ENCODE data around the gene DNAH1.

The DNAH1 gene

DNA sequence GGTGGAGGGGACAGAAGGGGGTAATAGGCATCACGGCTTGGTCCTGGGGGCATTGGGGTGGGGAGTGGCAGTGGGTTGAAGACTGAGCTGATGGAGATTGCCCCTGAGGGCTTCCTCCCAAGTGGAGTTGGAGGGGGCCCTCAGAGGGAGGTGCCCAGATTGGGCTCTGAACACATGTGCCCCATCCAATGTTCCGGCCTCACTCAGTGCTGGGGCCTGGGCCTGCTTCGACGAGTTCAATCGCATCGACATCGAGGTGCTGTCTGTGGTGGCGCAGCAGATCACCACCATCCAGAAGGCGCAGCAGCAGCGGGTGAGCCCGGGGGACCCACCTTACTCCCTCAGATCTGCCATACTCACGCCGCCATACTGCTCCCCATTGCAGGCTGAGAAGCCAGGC, 45.3 kb downstream of the DNAH1 start:
- no peak for DNase-seq

GRCh38 chr3:52361898-52362297, 45.8 kb downstream of the DNAH1 start:
- DNase-seq, result no peak

DNA sequence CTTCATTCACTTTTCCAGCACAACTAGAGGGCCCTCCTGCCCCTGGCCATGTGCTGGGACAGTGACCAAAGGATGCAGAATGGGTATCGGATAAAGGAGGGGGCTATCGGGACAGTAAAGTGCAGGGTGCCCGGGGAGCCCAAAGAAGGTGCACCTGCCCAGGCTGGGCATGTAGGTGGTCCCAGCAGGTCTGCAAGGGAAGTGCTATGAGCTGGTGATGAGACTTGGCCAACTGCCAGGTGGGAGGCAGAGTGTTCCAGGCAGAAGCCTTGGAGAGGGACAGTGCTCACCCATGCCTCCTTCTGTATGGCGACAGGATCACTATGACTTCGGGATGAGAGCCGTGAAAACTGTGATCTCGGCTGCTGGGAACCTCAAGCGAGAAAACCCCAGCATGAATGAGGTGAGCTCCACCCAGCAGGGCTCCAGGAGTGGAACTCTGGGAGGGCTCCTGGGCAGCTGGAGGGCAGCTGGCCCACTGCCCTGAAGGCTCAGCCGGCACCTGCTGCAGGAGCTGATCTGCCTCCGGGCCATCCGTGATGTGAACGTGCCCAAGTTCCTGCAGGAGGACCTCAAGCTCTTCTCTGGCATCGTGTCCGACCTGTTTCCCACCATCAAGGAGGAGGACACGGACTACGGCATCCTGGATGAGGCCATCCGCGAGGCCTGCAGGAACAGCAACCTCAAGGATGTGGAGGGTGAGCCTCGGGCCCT, 48.4 kb downstream of the DNAH1 start:
- DNase-seq, result no peak

- DNase-seq, result no peak
Measured at GRCh38 chr3:52366527-52366926, 50.4 kb downstream of the DNAH1 start.

DNA sequence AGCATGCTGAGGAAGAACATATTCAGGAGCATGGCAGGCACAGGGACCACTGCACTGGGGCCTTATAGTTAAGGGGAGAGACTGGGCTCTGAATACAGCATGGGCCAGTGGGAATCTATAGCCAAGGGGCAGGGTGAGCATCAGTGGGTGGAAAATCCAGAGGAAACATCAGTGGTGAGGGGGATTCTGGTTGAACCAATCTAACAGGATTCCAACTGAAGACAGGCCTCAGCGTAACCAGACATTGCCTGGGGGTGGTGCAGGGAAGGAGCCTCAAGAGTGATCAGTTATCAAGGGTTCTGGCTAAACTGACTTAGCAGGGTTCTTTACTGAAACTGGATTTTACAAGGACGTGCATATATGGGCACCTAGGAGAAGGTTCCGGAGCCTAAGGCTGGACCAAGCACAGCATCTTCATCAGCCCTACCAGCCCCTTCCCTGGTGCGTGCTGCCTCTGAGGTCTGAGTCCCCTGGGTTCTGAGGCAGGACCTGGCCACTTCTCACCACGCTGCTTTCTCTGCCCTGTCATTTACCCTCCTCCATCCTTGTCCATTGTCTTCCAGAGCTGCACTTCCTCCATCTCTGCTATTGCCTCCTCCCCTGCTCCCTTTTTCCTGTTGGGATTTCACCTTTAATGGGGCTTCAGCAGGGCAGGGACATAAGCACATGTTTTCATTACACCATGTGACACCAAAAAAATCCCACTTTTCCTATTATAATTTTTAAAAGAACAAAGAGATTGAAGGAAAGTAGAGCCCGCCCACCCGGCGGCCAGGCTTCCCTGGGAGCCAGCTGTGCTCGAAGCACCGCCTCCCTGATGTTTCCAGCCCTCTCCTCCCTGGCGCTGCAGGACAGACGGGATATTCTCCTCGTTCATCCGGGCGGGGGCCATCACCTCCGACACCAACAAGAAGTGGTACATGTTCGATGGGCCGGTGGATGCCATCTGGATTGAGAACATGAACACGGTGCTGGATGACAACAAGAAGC, 52.1 kb downstream of the DNAH1 start:
- DNase-seq, result no peak

- DNase-seq, result no peak
Measured at GRCh38 chr3:52370531-52370930, 54.4 kb downstream of the DNAH1 start.

- no peak for DNase-seq
Measured at GRCh38 chr3:52372822-52373504, 56.8 kb downstream of the DNAH1 start.

- DNase-seq, result no peak
Measured at GRCh38 chr3:52373676-52374075, 57.6 kb downstream of the DNAH1 start.

GRCh38 chr3:52374173-52374572, 58.1 kb downstream of the DNAH1 start:
- DNase-seq, result no peak

GRCh38 chr3:52379610-52380009, 63.5 kb downstream of the DNAH1 start:
- DNase-seq, result no peak

DNA sequence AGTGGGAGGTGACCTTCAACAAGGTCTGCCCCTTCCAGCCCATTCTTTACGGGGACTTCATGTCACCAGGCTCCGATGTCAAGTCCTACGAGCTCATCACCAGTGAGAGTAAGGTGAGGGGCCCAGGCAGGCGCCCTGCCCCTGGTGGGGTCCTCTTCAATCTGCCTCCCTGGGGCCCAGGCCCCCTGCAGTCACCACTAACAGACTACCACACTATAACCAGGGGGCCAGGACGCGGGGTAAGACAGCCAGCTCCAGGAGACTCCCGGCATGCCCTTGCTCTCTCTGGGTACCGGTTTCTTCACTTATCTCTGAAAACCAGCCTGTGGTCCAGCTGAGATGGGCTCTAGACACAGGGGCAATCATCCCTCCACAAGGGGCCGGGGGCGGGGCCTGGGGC, 63.9 kb downstream of the DNAH1 start:
- no peak for DNase-seq

DNA sequence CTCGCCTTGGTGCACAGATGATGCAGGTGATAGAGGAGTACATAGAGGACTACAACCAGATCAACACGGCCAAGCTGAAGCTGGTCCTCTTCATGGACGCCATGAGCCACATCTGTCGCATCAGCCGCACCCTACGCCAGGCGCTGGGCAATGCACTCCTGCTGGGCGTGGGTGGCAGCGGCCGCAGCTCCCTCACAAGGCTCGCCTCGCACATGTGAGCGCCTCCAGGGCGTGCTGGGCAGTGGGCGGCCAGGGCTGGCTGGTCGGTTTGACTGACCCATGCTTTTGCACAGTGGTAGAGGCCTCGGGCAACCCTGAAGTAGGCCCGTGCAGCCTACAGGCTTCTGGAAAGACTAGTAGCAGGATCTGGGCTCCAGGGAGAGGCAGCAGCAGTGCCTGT, 65.5 kb downstream of the DNAH1 start:
- no peak for DNase-seq

GRCh38 chr3:52383446-52383845, 67.3 kb downstream of the DNAH1 start:
- no peak for DNase-seq

GRCh38 chr3:52384019-52384761, 68.1 kb downstream of the DNAH1 start:
- DNase-seq, result no peak

GRCh38 chr3:52385157-52385556, 69.0 kb downstream of the DNAH1 start:
- peak; percentile 81 for DNase-seq

DNA sequence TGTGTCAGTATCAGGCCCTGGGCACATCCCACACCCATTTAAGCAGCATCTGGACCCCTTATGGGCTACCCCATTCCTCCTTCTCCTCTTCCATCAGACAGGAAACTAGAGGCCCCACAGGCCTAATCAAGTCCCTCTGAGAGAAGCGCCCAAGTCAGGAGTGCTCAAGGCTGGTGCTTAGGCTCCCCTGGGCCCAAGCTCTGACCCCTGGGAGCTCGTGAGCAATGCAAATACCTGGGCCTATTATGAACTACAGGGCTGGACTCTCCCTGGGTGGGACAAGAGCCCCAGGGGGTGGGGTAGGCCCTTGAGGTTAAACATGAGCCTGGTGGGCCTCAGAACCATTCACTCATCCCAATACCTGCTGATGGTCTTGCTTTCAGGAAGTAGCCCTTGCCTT, 71.4 kb downstream of the DNAH1 start:
- DNase-seq, result no peak

GRCh38 chr3:52388348-52388821, 72.3 kb downstream of the DNAH1 start:
- DNase-seq, result no peak

GRCh38 chr3:52388933-52389332, 72.8 kb downstream of the DNAH1 start:
- DNase-seq, result peak; percentile 9

- DNase-seq, result no peak
Measured at GRCh38 chr3:52391096-52391495, 75.0 kb downstream of the DNAH1 start.

DNA sequence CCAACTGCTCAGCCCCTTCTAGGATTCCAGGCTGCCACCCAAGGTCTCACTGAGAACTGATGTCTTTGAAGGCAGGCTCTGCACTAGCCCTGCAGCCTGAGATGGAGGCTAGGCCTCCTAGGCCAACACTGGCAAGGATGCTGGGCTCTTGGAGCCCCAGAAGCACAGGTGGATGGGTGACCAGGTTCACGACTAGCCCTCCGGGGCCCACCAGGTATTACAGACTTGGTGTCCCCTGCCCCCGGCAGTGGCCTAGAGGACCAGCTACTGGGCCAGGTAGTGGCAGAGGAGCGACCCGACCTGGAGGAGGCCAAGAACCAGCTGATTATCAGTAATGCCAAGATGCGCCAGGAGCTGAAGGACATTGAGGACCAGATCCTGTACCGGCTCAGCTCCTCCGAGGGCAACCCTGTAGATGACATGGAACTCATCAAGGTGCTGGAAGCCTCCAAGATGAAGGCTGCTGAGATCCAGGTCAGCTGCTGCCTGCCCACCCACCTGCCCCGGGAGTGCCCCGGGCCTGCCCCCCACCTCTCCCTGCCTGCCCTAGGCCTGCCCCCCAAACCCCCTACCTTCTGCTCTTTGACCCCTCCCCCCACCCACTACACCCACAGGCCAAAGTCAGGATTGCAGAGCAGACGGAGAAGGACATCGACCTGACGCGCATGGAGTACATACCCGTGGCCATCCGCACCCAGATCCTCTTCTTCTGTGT, 76.3 kb downstream of the DNAH1 start:
- no peak for DNase-seq

DNA sequence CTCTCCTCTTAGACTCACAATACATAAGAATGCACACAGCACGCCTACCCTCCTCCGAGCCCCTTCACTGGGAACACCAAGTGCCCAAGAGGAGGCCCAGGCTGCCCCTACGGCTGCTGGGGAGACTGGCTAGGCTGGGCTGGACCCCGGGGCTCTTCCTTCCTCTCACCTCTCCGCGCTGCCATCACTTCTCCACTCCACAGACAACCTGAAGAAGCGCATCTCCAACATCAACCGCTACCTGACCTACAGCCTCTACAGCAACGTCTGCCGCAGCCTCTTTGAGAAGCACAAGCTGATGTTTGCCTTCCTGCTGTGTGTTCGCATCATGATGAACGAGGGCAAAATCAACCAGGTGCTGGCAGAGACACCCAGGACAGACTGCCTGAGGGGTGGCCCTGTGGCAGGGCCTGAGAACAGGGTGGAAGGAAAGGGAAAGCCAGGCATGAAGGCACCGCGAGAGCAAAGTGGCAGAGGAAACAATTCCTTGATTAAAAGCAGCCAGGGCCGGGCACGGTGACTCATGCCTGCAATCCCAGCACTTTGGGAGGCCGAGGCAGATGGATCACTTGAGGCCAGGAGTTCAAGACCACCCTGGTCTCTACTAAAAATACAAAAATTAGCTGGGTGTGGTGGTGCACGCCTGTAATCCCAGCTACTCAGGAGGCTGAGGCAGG, 77.2 kb downstream of the DNAH1 start:
- no peak for DNase-seq

Data from NCI-H82 (cell line).